Measurements from ENCODE around the gene HES1. TPM values are rescaled to one million over a fixed set of nuclear protein-coding genes. Genes with fewer than 3 reads are reported as not detected.
A peak's percentile ranks its signal among the peaks of the same experiment; 100 is the strongest.
"Not testable (repeated sequence)": the region's sequence is repeated elsewhere in the genome, so short reads cannot be mapped to it uniquely, and the experiment has no call there.

HES1 gene
- total RNA-seq, 1 donor from 2014 or later, result 99.9 TPM

GRCh38 chr3:194124193-194124592 lies 11.8 kb upstream of the HES1 start:
- no peaks in the 10 kb centered on the region for H3K9me3 Mint-ChIP-seq
- no peak overlapping the region for H3K27ac Mint-ChIP-seq
- DNase-seq (ENCODE audit: low spot score in 2 of 2, unreplicated experiment in 2 of 2), result no peak
- H3K27me3 Mint-ChIP-seq (ENCODE audit: low read depth), result no peaks in the 10 kb centered on the region
- H3K4me3 Mint-ChIP-seq, result no peak overlapping the region
- no peak for TF ChIP-seq CTCF (IDR thresholded peaks at IDR 0.05; ENCODE audit: unreplicated experiment)
- peaks cover 20% of the 10 kb centered on the region for H3K4me1 Mint-ChIP-seq
- H3K36me3 Mint-ChIP-seq, result no peaks in the 10 kb centered on the region

DNA sequence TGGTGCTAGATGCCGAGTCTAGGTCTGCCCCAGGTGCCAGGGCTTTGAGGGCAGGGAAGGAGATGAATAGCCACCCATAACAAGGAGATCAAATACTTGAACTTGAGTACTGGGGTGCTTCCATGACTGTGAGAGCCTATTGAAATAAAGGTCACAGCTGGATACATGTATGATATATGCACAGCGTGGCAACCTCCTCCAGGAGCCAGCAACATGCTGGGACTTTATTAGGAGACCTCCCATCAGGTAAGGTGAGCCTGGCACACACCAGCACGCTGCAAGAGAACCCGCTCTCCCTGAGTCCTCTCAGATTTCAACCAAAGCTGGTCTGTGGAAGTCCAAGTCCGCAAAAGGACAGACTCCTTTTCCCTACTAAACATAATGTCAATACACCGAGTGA lies 10.5 kb upstream of the HES1 start:
- Mint-ChIP-seq H3K27me3 (ENCODE audit: low read depth) (no peaks in the 10 kb centered on the region), H3K9me3 (no peaks in the 10 kb centered on the region), H3K4me3 (no peak overlapping the region), H3K36me3 (no peaks in the 10 kb centered on the region), H3K4me1 (peaks cover 25% of the 10 kb centered on the region), H3K27ac (no peak overlapping the region)
- no peak for TF ChIP-seq CTCF (IDR thresholded peaks at IDR 0.05; ENCODE audit: unreplicated experiment)
- no peak for DNase-seq (ENCODE audit: low spot score in 2 of 2, unreplicated experiment in 2 of 2)

- Mint-ChIP-seq H3K4me3 (no peak overlapping the region), H3K4me1 (peaks cover 34% of the 10 kb centered on the region), H3K36me3 (no peaks in the 10 kb centered on the region), H3K9me3 (no peaks in the 10 kb centered on the region), H3K27me3 (ENCODE audit: low read depth) (no peaks in the 10 kb centered on the region), H3K27ac (no peak overlapping the region)
- no peak for DNase-seq (ENCODE audit: low spot score in 2 of 2, unreplicated experiment in 2 of 2)
- no peak for TF ChIP-seq CTCF (IDR thresholded peaks at IDR 0.05; ENCODE audit: unreplicated experiment)
These were observed 9.2 kb upstream of the HES1 start for GRCh38 chr3:194126790-194127189.

GRCh38 chr3:194128202-194128918 lies 7.6 kb upstream of the HES1 start:
- peaks cover 50% of the 10 kb centered on the region for H3K4me1 Mint-ChIP-seq
- no peak overlapping the region for H3K4me3 Mint-ChIP-seq
- DNase-seq (ENCODE audit: low spot score in 2 of 2, unreplicated experiment in 2 of 2), result no peak

DNA sequence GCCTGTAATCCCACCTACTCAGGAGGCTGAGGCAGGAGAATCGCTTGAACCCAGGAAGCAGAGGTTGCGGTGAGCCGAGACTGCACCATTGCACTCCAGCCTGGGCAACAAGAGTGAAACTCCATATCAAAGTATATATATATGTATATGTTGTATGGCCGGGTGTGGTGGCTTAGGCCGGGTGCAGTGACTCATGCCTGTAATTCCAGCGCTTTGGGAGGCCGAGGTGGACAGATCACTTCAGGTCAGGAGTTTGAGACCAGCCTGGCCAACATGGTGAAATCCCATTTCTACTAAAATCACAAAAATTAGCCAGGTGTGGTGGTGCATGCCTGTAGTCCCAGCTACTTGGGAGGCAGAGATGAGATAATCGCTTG lies 7.0 kb upstream of the HES1 start:
- DNase-seq (ENCODE audit: low spot score in 2 of 2, unreplicated experiment in 2 of 2); H3K4me3 Mint-ChIP-seq; H3K9me3 Mint-ChIP-seq; H3K27me3 Mint-ChIP-seq (ENCODE audit: low read depth); H3K36me3 Mint-ChIP-seq; H3K27ac Mint-ChIP-seq: not testable (repeated sequence)
- H3K4me1 Mint-ChIP-seq, result peaks cover 54% of the 10 kb centered on the region

More at GRCh38 chr3:194128202-194128918, 7.6 kb upstream of the HES1 start:
- TF ChIP-seq CTCF (IDR thresholded peaks at IDR 0.05; ENCODE audit: unreplicated experiment), result no peak
- no peaks in the 10 kb centered on the region for H3K27me3 Mint-ChIP-seq (ENCODE audit: low read depth)
- H3K36me3 Mint-ChIP-seq, result no peaks in the 10 kb centered on the region
- no peak overlapping the region for H3K27ac Mint-ChIP-seq
- H3K9me3 Mint-ChIP-seq, result no peaks in the 10 kb centered on the region

DNA sequence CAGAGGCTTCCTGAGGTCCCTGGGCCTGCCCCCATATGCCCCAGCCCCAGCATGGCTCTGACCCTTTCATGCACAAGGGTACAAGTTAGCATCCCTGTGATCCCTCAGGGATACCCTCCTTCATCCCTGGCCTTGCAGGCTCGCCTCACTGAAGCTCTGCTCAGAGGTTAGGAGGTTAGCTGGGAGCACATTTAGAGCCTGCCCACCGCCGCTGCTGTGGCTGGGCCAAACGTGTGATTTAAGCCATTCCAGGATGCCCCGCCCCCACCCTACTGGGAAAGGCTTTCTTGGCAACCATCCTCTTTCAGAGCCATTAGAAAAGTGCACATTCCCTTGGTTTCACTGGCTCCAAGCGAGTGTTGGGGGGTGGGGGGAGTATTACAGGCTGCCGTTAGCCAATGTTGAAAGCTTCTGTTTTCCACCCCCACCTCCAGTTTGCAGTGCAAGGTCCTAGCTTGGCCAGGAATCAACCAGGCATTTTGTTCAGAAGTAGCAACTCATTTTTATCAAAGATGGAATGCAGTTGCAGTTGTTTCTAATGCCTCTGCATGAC lies 6.3 kb upstream of the HES1 start:
- peak overlapping the region; percentile 94 for H3K27ac Mint-ChIP-seq
- no peak overlapping the region for H3K4me3 Mint-ChIP-seq
- peaks cover 48% of the 10 kb centered on the region for H3K4me1 Mint-ChIP-seq
- H3K27me3 Mint-ChIP-seq (ENCODE audit: low read depth), result no peaks in the 10 kb centered on the region
- no peaks in the 10 kb centered on the region for H3K36me3 Mint-ChIP-seq
- H3K9me3 Mint-ChIP-seq, result no peaks in the 10 kb centered on the region
- DNase-seq (ENCODE audit: low spot score in 2 of 2, unreplicated experiment in 2 of 2), result no peak
- no peak for TF ChIP-seq CTCF (IDR thresholded peaks at IDR 0.05; ENCODE audit: unreplicated experiment)
